HepG2 (cell line): ENCODE results near the gene PRR36.

ENCODE experiments used
- PCBP1 ChIP-seq: fragments of 200-400 bp; formaldehyde crosslinking; IDR thresholded peaks from 2 replicates; pipeline ENCODE4 v1.6.1; 2017; ENCODE audit warnings: mild to moderate bottlenecking, low read depth, low read length, borderline replicate concordance
- ZNF326 ChIP-seq: sonication (generic); formaldehyde crosslinking; IDR thresholded peaks from 2 replicates; pipeline ENCODE4 v1.4.0; 2020; ENCODE audit warnings: missing genetic modification reagents, borderline replicate concordance
- ZNF562 ChIP-seq: sonication (generic); formaldehyde crosslinking; IDR thresholded peaks from 2 replicates; pipeline ENCODE4 v1.8.0; 2022; ENCODE audit warnings: missing genetic modification reagents, borderline replicate concordance
- ZSCAN29 ChIP-seq: sonication (generic); formaldehyde crosslinking; conservative IDR thresholded peaks from 2 replicates; pipeline ENCODE4 v1.4.0; 2020; ENCODE audit warnings: mild to moderate bottlenecking, missing genetic modification reagents
- TF ChIP-seq, protein P1 (sequence below): sonication (generic); formaldehyde crosslinking; IDR thresholded peaks from 2 replicates; pipeline ENCODE4 v1.8.1; 2022; ENCODE audit warnings: mild to moderate bottlenecking, missing genetic modification reagents
- TF ChIP-seq, protein P2 (sequence below): sonication (generic); formaldehyde crosslinking; IDR thresholded peaks from 2 replicates; pipeline ENCODE4 v1.8.0; 2022; ENCODE audit warnings: mild to moderate bottlenecking, missing genetic modification reagents
- TF ChIP-seq, protein P3 (sequence below): sonication (generic); formaldehyde crosslinking; IDR thresholded peaks from 2 replicates; pipeline ENCODE4 v1.5.0; 2020; ENCODE audit warnings: mild to moderate bottlenecking, missing genetic modification reagents, moderate library complexity
- TF ChIP-seq, protein P4 (sequence below): IDR thresholded peaks from 2 replicates; pipeline ENCODE4 v1.6.1; 2012; ENCODE audit warnings: low read length, improper control_type of control experiment
- TF ChIP-seq, protein P5 (sequence below): sonication (generic); formaldehyde crosslinking; IDR thresholded peaks from 2 replicates; pipeline ENCODE4; 2020; ENCODE audit warnings: missing genetic modification reagents, mild to moderate bottlenecking, borderline replicate concordance
- TF ChIP-seq, protein P6 (sequence below): sonication (generic); formaldehyde crosslinking; conservative IDR thresholded peaks from 2 replicates; pipeline ENCODE4 v1.4.0; 2020; ENCODE audit warnings: missing genetic modification reagents

DNA sequence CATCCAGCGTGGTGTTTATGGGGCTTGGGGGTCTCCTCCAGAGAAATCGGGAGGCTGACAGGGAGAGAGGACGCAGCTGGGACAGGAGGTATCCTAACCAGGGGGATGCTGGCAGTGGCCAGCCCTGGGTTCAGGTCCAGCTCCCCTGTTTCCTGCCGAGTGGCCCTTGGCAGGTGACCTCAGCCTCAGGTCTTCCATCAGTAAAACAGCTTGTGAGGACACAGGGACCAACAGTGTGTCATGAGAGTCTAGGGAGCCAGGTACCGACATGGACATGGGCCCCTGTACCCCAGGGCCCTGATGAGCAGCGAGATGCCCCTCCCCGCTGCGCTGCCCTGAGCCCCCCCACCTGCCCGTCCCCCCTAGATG, 24.6 kb downstream of the PRR36 start:
- TF ChIP-seq ZSCAN29 = no peak
- TF ChIP-seq ZNF562 (CRISPR knock-in tag) = no peak
- no peak for TF ChIP-seq ZNF326 (CRISPR knock-in tag)
- TF ChIP-seq, protein P1, sequence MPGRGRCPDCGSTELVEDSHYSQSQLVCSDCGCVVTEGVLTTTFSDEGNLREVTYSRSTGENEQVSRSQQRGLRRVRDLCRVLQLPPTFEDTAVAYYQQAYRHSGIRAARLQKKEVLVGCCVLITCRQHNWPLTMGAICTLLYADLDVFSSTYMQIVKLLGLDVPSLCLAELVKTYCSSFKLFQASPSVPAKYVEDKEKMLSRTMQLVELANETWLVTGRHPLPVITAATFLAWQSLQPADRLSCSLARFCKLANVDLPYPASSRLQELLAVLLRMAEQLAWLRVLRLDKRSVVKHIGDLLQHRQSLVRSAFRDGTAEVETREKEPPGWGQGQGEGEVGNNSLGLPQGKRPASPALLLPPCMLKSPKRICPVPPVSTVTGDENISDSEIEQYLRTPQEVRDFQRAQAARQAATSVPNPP = no peak
- TF ChIP-seq, protein P2, sequence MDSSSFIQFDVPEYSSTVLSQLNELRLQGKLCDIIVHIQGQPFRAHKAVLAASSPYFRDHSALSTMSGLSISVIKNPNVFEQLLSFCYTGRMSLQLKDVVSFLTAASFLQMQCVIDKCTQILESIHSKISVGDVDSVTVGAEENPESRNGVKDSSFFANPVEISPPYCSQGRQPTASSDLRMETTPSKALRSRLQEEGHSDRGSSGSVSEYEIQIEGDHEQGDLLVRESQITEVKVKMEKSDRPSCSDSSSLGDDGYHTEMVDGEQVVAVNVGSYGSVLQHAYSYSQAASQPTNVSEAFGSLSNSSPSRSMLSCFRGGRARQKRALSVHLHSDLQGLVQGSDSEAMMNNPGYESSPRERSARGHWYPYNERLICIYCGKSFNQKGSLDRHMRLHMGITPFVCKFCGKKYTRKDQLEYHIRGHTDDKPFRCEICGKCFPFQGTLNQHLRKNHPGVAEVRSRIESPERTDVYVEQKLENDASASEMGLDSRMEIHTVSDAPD (CRISPR knock-in tag) = no peak
- TF ChIP-seq, protein P3, sequence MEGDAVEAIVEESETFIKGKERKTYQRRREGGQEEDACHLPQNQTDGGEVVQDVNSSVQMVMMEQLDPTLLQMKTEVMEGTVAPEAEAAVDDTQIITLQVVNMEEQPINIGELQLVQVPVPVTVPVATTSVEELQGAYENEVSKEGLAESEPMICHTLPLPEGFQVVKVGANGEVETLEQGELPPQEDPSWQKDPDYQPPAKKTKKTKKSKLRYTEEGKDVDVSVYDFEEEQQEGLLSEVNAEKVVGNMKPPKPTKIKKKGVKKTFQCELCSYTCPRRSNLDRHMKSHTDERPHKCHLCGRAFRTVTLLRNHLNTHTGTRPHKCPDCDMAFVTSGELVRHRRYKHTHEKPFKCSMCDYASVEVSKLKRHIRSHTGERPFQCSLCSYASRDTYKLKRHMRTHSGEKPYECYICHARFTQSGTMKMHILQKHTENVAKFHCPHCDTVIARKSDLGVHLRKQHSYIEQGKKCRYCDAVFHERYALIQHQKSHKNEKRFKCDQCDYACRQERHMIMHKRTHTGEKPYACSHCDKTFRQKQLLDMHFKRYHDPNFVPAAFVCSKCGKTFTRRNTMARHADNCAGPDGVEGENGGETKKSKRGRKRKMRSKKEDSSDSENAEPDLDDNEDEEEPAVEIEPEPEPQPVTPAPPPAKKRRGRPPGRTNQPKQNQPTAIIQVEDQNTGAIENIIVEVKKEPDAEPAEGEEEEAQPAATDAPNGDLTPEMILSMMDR = no peak
- TF ChIP-seq, protein P4, sequence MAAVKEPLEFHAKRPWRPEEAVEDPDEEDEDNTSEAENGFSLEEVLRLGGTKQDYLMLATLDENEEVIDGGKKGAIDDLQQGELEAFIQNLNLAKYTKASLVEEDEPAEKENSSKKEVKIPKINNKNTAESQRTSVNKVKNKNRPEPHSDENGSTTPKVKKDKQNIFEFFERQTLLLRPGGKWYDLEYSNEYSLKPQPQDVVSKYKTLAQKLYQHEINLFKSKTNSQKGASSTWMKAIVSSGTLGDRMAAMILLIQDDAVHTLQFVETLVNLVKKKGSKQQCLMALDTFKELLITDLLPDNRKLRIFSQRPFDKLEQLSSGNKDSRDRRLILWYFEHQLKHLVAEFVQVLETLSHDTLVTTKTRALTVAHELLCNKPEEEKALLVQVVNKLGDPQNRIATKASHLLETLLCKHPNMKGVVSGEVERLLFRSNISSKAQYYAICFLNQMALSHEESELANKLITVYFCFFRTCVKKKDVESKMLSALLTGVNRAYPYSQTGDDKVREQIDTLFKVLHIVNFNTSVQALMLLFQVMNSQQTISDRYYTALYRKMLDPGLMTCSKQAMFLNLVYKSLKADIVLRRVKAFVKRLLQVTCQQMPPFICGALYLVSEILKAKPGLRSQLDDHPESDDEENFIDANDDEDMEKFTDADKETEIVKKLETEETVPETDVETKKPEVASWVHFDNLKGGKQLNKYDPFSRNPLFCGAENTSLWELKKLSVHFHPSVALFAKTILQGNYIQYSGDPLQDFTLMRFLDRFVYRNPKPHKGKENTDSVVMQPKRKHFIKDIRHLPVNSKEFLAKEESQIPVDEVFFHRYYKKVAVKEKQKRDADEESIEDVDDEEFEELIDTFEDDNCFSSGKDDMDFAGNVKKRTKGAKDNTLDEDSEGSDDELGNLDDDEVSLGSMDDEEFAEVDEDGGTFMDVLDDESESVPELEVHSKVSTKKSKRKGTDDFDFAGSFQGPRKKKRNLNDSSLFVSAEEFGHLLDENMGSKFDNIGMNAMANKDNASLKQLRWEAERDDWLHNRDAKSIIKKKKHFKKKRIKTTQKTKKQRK = no peak
- no peak for TF ChIP-seq PCBP1
- TF ChIP-seq, protein P5, sequence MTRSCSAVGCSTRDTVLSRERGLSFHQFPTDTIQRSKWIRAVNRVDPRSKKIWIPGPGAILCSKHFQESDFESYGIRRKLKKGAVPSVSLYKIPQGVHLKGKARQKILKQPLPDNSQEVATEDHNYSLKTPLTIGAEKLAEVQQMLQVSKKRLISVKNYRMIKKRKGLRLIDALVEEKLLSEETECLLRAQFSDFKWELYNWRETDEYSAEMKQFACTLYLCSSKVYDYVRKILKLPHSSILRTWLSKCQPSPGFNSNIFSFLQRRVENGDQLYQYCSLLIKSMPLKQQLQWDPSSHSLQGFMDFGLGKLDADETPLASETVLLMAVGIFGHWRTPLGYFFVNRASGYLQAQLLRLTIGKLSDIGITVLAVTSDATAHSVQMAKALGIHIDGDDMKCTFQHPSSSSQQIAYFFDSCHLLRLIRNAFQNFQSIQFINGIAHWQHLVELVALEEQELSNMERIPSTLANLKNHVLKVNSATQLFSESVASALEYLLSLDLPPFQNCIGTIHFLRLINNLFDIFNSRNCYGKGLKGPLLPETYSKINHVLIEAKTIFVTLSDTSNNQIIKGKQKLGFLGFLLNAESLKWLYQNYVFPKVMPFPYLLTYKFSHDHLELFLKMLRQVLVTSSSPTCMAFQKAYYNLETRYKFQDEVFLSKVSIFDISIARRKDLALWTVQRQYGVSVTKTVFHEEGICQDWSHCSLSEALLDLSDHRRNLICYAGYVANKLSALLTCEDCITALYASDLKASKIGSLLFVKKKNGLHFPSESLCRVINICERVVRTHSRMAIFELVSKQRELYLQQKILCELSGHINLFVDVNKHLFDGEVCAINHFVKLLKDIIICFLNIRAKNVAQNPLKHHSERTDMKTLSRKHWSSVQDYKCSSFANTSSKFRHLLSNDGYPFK (CRISPR knock-in tag) = no peak
- TF ChIP-seq, protein P6, sequence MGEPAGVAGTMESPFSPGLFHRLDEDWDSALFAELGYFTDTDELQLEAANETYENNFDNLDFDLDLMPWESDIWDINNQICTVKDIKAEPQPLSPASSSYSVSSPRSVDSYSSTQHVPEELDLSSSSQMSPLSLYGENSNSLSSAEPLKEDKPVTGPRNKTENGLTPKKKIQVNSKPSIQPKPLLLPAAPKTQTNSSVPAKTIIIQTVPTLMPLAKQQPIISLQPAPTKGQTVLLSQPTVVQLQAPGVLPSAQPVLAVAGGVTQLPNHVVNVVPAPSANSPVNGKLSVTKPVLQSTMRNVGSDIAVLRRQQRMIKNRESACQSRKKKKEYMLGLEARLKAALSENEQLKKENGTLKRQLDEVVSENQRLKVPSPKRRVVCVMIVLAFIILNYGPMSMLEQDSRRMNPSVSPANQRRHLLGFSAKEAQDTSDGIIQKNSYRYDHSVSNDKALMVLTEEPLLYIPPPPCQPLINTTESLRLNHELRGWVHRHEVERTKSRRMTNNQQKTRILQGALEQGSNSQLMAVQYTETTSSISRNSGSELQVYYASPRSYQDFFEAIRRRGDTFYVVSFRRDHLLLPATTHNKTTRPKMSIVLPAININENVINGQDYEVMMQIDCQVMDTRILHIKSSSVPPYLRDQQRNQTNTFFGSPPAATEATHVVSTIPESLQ = no peak
